ENCODE measurements around the gene RAD51D. TPM values are rescaled to one million over a fixed set of nuclear protein-coding genes. Genes with fewer than 3 reads are reported as not detected.

The RAD51D gene
- total and polyA plus RNA-seq, 10 of the 15 experiments (the other 5 are each of a cell fraction or from before 2014, with no cell fraction given), result 2.6 to 29.3 (median 13.5) TPM

GRCh38 chr17:35104844-35105450, 14.7 kb downstream of the RAD51D start:
- BruUV-seq (replicated peaks), result no TSS peak
- no peaks in the 10 kb centered on the region for H3K9me3 ChIP-seq (replicated peaks; ENCODE audit: control insufficient read depth, insufficient read depth, low read length)
- H3K4me2 ChIP-seq (ENCODE audit: control insufficient read depth, insufficient read depth), result no peak overlapping the region
- ATAC-seq (no peak), DNase-seq (ENCODE audit: low read depth, low spot score) (no peak), FAIRE-seq (no peak)
- H3K4me3 ChIP-seq, result no peak overlapping the region
- H3K27me3 ChIP-seq (replicated peaks in 1 of 2; ENCODE audit: control insufficient read depth in 2 of 2, insufficient read depth in 2 of 2, low read length in 1 of 2), result no peaks in the 10 kb centered on the region
- H2AFZ ChIP-seq (ENCODE audit: control insufficient read depth, low read depth, low read length), result no peak overlapping the region
- POLR2A ChIA-PET, result no interaction called here
- in situ Hi-C loops (cut with MboI) (loop anchor here (25.0 kb wide), 1 partner anchor 893 kb away; no protein-coding TSS in a partner anchor), intact Hi-C loops (cut with micrococcal nuclease; ENCODE audit: unreplicated experiment) (no loop called here)
- H4K20me1 ChIP-seq (ENCODE audit: control insufficient read depth, insufficient read depth), result no peaks in the 10 kb centered on the region
- H3K4me1 ChIP-seq (ENCODE audit: control insufficient read depth, insufficient read depth, low read length), result no peaks in the 10 kb centered on the region
- CTCF ChIA-PET, result no interaction called here
- RAD21 ChIA-PET (ENCODE audit: unreplicated experiment), result no interaction called here
- H3K79me2 ChIP-seq (ENCODE audit: control insufficient read depth, insufficient read depth, low read length), result no peaks in the 10 kb centered on the region
- no peak overlapping the region for H3K9ac ChIP-seq (ENCODE audit: control insufficient read depth, insufficient read depth, low read length)
- no peak overlapping the region for H3K27ac ChIP-seq (ENCODE audit: control insufficient read depth, insufficient read depth)
- SMC1A ChIA-PET (ENCODE audit: uncharacterized antibody, unreplicated experiment), result interaction anchor here (1.5 kb wide), 1 partner anchor 15 kb away, joined by 5 read pairs; no protein-coding TSS in a partner anchor
- WGBS (ENCODE audit: insufficient coverage, insufficient replicate concordance, low lambda C conversion rate, missing lambda C conversion rate), result 96% methylated on average over 5 of the region's 5 CpGs
- H3K36me3 ChIP-seq (ENCODE audit: control insufficient read depth in 2 of 2, insufficient read depth in 2 of 2, low read length in 1 of 2), result peaks cover 7 to 24% of the 10 kb centered on the region in 2 experiments
- TF ChIP-seq, protein P1, sequence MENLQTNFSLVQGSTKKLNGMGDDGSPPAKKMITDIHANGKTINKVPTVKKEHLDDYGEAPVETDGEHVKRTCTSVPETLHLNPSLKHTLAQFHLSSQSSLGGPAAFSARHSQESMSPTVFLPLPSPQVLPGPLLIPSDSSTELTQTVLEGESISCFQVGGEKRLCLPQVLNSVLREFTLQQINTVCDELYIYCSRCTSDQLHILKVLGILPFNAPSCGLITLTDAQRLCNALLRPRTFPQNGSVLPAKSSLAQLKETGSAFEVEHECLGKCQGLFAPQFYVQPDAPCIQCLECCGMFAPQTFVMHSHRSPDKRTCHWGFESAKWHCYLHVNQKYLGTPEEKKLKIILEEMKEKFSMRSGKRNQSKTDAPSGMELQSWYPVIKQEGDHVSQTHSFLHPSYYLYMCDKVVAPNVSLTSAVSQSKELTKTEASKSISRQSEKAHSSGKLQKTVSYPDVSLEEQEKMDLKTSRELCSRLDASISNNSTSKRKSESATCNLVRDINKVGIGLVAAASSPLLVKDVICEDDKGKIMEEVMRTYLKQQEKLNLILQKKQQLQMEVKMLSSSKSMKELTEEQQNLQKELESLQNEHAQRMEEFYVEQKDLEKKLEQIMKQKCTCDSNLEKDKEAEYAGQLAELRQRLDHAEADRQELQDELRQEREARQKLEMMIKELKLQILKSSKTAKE (IDR thresholded peaks at IDR 0.05; ENCODE audit: low read depth, poor library complexity, severe bottlenecking), result no peak
- TF ChIP-seq TBL1XR1 (IDR thresholded peaks at IDR 0.05; ENCODE audit: low read depth, low read length) (no peak), ZZZ3 (IDR thresholded peaks at IDR 0.05; ENCODE audit: control insufficient read depth, insufficient read length, low read depth) (no peak), STAT1 (conservative IDR thresholded peaks at IDR 0.05) (no peak), EED (IDR thresholded peaks at IDR 0.05; ENCODE audit: low read depth) (no peak), CUX1 (IDR thresholded peaks at IDR 0.05; ENCODE audit: insufficient replicate concordance, low read depth, low read length) (no peak), ATF3 (IDR thresholded peaks at IDR 0.05; ENCODE audit: borderline replicate concordance, extremely low read depth, low read depth, low read length) (no peak), CEBPB (IDR thresholded peaks at IDR 0.05; ENCODE audit: borderline replicate concordance in 1 of 2, low read depth in 2 of 2, low read length in 2 of 2) (no peak), BHLHE40 (IDR thresholded peaks at IDR 0.05; ENCODE audit: borderline replicate concordance in 1 of 2, low read depth in 2 of 2, low read length in 1 of 2) (no peak), E2F8 (IDR thresholded peaks at IDR 0.05; ENCODE audit: low read depth, partially characterized antibody) (no peak), NR2C2 (IDR thresholded peaks at IDR 0.05; ENCODE audit: borderline replicate concordance, control insufficient read depth, insufficient read length, low read depth) (no peak), SIX5 (IDR thresholded peaks at IDR 0.05; ENCODE audit: low read depth, low read length, severe bottlenecking) (no peak)
